ENCODE results near the gene PCBP2. TPM values are rescaled to one million over a fixed set of nuclear protein-coding genes. Genes with fewer than 3 reads are reported as not detected.

The PCBP2 gene
- total RNA-seq, 4 donors from 2014 or later: 259 to 375 (median 354) TPM

DNA sequence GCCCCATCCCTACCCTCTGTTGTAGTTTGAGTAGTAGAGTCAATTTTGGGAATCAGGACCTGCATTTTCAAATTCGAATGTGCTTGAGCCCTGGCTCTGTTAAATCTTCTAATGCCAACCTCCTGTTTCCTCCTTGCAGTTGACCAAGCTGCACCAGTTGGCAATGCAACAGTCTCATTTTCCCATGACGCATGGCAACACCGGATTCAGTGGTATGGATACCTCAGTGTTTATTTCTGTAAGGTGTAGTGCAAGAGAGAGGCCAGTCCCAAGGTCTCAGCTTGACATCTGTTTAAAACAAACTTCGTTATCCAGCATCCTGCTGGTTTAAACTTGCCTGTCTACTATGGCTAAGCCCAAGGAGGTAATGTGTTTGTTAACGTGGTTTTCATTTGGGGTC lies 15.2 kb downstream of the PCBP2 start:
- no peak for ATAC-seq
- H3K9me3 ChIP-seq: no peaks in the 10 kb centered on the region
- H3K4me1 ChIP-seq: peaks cover 3 to 80% (median 3%) of the 10 kb centered on the region in 3 donors
- H3K36me3 ChIP-seq: peaks cover 20 to 100% of the 10 kb centered on the region in 2 donors
- WGBS, 2 donors (ENCODE audit: low coverage in 1 of 2): 35 to 48% methylated on average over 5 of the region's 5 CpGs
- H3K27me3 ChIP-seq: no peaks in the 10 kb centered on the region
- peak overlapping the region in 1 of 4 donors; percentile 4 for H3K27ac ChIP-seq
- TF ChIP-seq POLR2A (IDR thresholded peaks at IDR 0.05) (no peak), EP300 (IDR thresholded peaks at IDR 0.05) (no peak), POLR2AphosphoS5 (IDR thresholded peaks at IDR 0.05) (no peak)
- TF ChIP-seq, protein P1, sequence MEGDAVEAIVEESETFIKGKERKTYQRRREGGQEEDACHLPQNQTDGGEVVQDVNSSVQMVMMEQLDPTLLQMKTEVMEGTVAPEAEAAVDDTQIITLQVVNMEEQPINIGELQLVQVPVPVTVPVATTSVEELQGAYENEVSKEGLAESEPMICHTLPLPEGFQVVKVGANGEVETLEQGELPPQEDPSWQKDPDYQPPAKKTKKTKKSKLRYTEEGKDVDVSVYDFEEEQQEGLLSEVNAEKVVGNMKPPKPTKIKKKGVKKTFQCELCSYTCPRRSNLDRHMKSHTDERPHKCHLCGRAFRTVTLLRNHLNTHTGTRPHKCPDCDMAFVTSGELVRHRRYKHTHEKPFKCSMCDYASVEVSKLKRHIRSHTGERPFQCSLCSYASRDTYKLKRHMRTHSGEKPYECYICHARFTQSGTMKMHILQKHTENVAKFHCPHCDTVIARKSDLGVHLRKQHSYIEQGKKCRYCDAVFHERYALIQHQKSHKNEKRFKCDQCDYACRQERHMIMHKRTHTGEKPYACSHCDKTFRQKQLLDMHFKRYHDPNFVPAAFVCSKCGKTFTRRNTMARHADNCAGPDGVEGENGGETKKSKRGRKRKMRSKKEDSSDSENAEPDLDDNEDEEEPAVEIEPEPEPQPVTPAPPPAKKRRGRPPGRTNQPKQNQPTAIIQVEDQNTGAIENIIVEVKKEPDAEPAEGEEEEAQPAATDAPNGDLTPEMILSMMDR (IDR thresholded peaks at IDR 0.05): no peak
- H3K4me3 ChIP-seq: no peak overlapping the region

DNA sequence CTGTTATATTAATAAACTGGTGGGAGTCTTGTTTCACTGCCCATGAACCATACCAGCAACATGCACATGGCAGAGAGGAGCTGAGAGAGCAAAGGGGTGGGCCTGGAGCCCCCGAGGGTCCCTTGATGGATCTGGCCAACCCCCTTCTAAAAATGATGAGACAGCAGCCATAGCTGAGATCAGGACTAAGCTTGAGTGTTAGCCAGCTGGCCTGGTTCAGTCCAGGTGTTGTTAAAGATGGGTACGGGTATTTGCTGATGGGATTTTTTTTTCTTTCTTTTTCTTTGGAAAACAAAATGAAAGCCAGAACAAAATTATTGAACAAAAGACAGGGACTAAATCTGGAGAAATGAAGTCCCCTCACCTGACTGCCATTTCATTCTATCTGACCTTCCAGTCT lies 16.0 kb downstream of the PCBP2 start:
- TF ChIP-seq EP300 (IDR thresholded peaks at IDR 0.05) (no peak), POLR2A (IDR thresholded peaks at IDR 0.05) (no peak), POLR2AphosphoS5 (IDR thresholded peaks at IDR 0.05) (no peak)
- TF ChIP-seq, protein P1 (IDR thresholded peaks at IDR 0.05): no peak
- ATAC-seq: no peak
- Histone ChIP-seq H3K27ac (no peak overlapping the region), H3K4me3 (no peak overlapping the region), H3K9me3 (no peaks in the 10 kb centered on the region), H3K27me3 (no peaks in the 10 kb centered on the region), H3K36me3 (peaks cover 13 to 100% of the 10 kb centered on the region in 2 donors), H3K4me1 (peaks cover 3 to 80% (median 3%) of the 10 kb centered on the region in 3 donors)
- WGBS, 2 donors (ENCODE audit: low coverage in 1 of 2): 22 to 73% methylated on average over 1 to 2 of the region's 2 CpGs

DNA sequence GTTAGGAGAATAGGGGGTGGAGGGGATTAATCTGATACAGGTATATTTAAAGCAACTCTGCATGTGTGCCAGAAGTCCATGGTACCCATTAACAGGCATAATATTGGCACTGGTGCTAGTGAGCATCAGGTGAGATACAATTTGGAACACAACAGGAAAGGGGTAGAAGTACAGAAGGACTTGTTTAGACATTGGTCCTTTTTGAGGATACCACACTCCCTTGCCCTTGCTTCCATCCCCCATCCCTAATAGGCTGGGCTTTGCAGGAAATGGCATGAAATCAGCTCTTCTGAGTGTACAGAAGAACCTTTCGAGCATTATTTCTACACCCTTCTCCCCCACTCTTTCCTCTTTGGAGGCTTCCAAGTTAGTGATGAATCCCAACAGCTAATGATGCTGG lies 16.4 kb downstream of the PCBP2 start:
- TF ChIP-seq, protein P1 (IDR thresholded peaks at IDR 0.05): no peak
- TF ChIP-seq EP300 (IDR thresholded peaks at IDR 0.05) (no peak), POLR2A (IDR thresholded peaks at IDR 0.05) (no peak), POLR2AphosphoS5 (IDR thresholded peaks at IDR 0.05) (no peak)
- Histone ChIP-seq H3K36me3 (peaks cover 10 to 100% of the 10 kb centered on the region in 2 donors), H3K27ac (no peak overlapping the region), H3K4me1 (peaks cover 0 to 80% (median 3%) of the 10 kb centered on the region in 3 donors), H3K27me3 (no peaks in the 10 kb centered on the region), H3K9me3 (no peaks in the 10 kb centered on the region), H3K4me3 (no peak overlapping the region)
- 33 to 50% methylated on average over 1 of the region's 1 CpG for WGBS, 2 donors (ENCODE audit: low coverage in 1 of 2)
- ATAC-seq: no peak

DNA sequence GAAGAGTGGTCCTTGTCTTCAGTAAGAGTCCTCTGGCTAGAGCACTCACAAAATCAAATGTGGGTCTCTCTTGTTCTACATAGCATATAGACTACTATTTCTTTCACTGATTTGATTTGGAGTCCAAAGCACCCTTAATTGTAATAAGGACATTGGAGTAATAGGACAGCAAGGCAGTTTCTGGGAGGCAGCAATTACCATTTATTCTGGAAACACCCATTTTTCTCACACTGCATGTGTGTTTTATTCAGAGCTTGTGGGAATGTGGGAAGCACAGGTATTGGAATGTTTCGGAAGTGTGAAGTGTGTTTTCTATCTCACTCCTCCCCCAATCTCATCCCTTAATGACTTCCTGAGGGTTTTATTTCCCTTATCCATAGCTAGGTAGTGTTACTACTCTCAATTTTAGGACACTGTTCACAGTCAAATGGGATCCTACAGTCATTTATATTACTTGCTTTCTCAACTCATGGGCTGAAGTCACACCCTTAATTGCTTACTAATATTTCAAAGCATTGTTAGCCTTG lies 20.2 kb downstream of the PCBP2 start:
- WGBS, 2 donors (ENCODE audit: low coverage in 1 of 2): 88 to 93% methylated on average over 1 of the region's 1 CpG
- peaks cover 7 to 100% of the 10 kb centered on the region in 2 donors for H3K36me3 ChIP-seq
- H3K4me3 ChIP-seq: no peak overlapping the region
- ATAC-seq: no peak
- H3K9me3 ChIP-seq: no peaks in the 10 kb centered on the region
- TF ChIP-seq POLR2A (IDR thresholded peaks at IDR 0.05) (no peak), EP300 (IDR thresholded peaks at IDR 0.05) (no peak), POLR2AphosphoS5 (IDR thresholded peaks at IDR 0.05) (no peak)
- TF ChIP-seq, protein P1 (IDR thresholded peaks at IDR 0.05): no peak
- H3K27me3 ChIP-seq: no peaks in the 10 kb centered on the region
- H3K4me1 ChIP-seq: peaks cover 3 to 80% (median 9%) of the 10 kb centered on the region in 3 donors
- H3K27ac ChIP-seq: no peak overlapping the region

DNA sequence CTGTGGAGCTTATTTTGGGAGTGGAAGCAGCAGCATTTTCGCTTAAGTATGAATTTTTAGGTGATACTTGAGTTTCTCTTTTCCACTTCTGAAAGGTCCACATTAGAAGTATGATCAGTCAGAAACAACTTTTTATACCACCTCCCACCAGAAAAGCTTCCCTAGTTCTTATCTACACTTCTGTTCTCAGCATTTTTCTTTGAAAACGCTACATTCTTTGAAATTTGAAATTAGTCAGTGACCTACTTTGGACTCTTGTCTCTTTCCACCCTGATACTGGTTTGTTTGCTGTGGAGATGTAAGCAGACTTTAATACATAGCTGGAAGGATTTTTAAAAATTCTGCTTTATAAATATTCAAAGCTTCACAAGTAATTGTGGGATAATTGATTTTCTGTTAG lies 22.2 kb downstream of the PCBP2 start:
- Histone ChIP-seq H3K27ac (peak overlapping the region in 2 of 4 donors; percentile 36 to 64), H3K4me1 (peaks cover 3 to 91% (median 9%) of the 10 kb centered on the region in 3 donors), H3K36me3 (peaks cover 4 to 100% of the 10 kb centered on the region in 2 donors), H3K4me3 (no peak overlapping the region), H3K27me3 (no peaks in the 10 kb centered on the region), H3K9me3 (no peaks in the 10 kb centered on the region)
- no peak for ATAC-seq
- 52 to 57% methylated on average over 2 of the region's 2 CpGs for WGBS, 2 donors (ENCODE audit: low coverage in 1 of 2)
- no peak for TF ChIP-seq POLR2AphosphoS5 (IDR thresholded peaks at IDR 0.05)
- no peak for TF ChIP-seq EP300 (IDR thresholded peaks at IDR 0.05)
- TF ChIP-seq, protein P1 (IDR thresholded peaks at IDR 0.05): no peak
- TF ChIP-seq POLR2A (IDR thresholded peaks at IDR 0.05): no peak

All from gastroesophageal sphincter (tissue), 4 donors.